Keratinocyte (primary cell): ENCODE results near the gene ALDOA.

ENCODE experiments used
- EZH2 ChIP-seq: IDR thresholded peaks from one replicate; pipeline ENCODE4 v1.6.1; 2012; ENCODE audit warnings: inconsistent platforms, mild to moderate bottlenecking, low read length, moderate library complexity
- TF ChIP-seq, protein P1 (sequence below), 3 experiments: IDR thresholded peaks in 1 of 3; conservative IDR thresholded peaks in 1 of 3; optimal IDR thresholded peaks in 1 of 3; 2 replicates in 2 of 3; 3 replicates in 1 of 3; pipeline versions ENCODE3 to v1.5.1; 2011; ENCODE audit warnings: low read length in 3 of 3, mild to moderate bottlenecking in 3 of 3, moderate library complexity in 2 of 3, control low read depth in 1 of 3, inconsistent platforms in 1 of 3; ENCODE audit not compliant: insufficient read depth in 2 of 3; ENCODE audit errors: extremely low read depth in 1 of 3

DNA sequence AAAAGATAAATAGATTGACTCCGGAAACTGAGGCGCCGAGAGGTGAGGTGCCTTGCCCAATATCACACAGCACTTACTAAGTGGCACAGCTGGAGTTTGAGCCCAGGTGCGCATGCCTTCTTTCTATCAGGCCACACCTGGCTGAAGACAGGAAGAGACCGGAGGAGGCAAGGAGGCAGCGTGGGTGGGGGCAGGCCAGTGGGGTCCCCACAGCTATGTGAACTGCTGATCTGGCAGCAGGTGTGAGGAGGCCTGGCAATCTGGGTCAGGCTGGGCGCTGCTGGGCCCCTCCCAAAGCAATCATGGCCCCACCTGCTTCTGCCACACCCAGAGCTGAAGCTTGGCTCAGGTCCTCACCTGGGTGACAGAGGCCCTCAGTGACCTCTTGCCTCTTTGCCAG is 49.7 kb downstream of the ALDOA start:
- TF ChIP-seq, protein P1, sequence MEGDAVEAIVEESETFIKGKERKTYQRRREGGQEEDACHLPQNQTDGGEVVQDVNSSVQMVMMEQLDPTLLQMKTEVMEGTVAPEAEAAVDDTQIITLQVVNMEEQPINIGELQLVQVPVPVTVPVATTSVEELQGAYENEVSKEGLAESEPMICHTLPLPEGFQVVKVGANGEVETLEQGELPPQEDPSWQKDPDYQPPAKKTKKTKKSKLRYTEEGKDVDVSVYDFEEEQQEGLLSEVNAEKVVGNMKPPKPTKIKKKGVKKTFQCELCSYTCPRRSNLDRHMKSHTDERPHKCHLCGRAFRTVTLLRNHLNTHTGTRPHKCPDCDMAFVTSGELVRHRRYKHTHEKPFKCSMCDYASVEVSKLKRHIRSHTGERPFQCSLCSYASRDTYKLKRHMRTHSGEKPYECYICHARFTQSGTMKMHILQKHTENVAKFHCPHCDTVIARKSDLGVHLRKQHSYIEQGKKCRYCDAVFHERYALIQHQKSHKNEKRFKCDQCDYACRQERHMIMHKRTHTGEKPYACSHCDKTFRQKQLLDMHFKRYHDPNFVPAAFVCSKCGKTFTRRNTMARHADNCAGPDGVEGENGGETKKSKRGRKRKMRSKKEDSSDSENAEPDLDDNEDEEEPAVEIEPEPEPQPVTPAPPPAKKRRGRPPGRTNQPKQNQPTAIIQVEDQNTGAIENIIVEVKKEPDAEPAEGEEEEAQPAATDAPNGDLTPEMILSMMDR (optimal IDR thresholded peaks at IDR 0.05 in 1 of 3, IDR thresholded peaks at IDR 0.05 in 1 of 3, conservative IDR thresholded peaks at IDR 0.05 in 1 of 3; ENCODE audit: extremely low read depth in 1 of 3, insufficient read depth in 2 of 3, low read length in 3 of 3): no peak
- TF ChIP-seq EZH2: no peak
